SK-N-SH treated with all-trans-retinoic acid at 6 μM for 48 hours (cell line): Measurements from ENCODE around the gene BATF3.

Experiments
- ATAC-seq: fragments of 200-7000 bp; cut with Tn5 transposase; 3 replicates; pipeline ENCODE4 v1.9.1; 2020; ENCODE audit warnings: mild to moderate bottlenecking, moderate library complexity
- ARNTL ChIP-seq: fragments of 450-650 bp; formaldehyde crosslinking; IDR thresholded peaks from 2 replicates; pipeline ENCODE4 v1.5.0; 2020; ENCODE audit warnings: low read depth, mild to moderate bottlenecking, moderate library complexity, borderline replicate concordance
- BACH2 ChIP-seq: fragments of 250-450 bp; sonication (Bioruptor Pico); IDR thresholded peaks from 2 replicates; pipeline ENCODE4 v1.9.0; 2021; ENCODE audit warnings: mild to moderate bottlenecking, borderline replicate concordance
- CSDC2 ChIP-seq: fragments of 250-450 bp; sonication (Bioruptor Pico); IDR thresholded peaks from 2 replicates; pipeline ENCODE4 v1.5.0; 2020; ENCODE audit warnings: mild to moderate bottlenecking, moderate library complexity
- ESRRG ChIP-seq: fragments of 250-450 bp; sonication (Bioruptor Pico); IDR thresholded peaks from 2 replicates; pipeline ENCODE4 v1.6.1; 2021; ENCODE audit warnings: mild to moderate bottlenecking
- GLIS3 ChIP-seq: fragments of 250-450 bp; sonication (Bioruptor Pico); IDR thresholded peaks from 2 replicates; pipeline ENCODE4 v1.5.0; 2020; ENCODE audit warnings: mild to moderate bottlenecking, moderate library complexity
- ISL1 ChIP-seq: fragments of 250-450 bp; sonication (Bioruptor Pico); IDR thresholded peaks from 2 replicates; pipeline ENCODE4 v2.1.2; 2022; ENCODE audit warnings: mild to moderate bottlenecking, moderate library complexity
- OSR1 ChIP-seq: fragments of 250-450 bp; sonication (Bioruptor Pico); IDR thresholded peaks from 2 replicates; pipeline ENCODE4 v1.8.0; 2022; ENCODE audit warnings: moderate library complexity, mild to moderate bottlenecking, inconsistent platforms
- PPARA ChIP-seq: fragments of 250-450 bp; sonication (Bioruptor Pico); IDR thresholded peaks from 2 replicates; pipeline ENCODE4 v1.5.0; 2020; ENCODE audit warnings: mild to moderate bottlenecking, borderline replicate concordance
- RARB ChIP-seq: fragments of 250-450 bp; sonication (Bioruptor Pico); IDR thresholded peaks from 2 replicates; pipeline ENCODE4 v1.8.0; 2021; ENCODE audit warnings: mild to moderate bottlenecking, moderate library complexity
- SNAI2 ChIP-seq: fragments of 250-450 bp; sonication (Bioruptor Pico); IDR thresholded peaks from 2 replicates; pipeline ENCODE4 v1.5.0; 2020; ENCODE audit warnings: mild to moderate bottlenecking, moderate library complexity
- TCF4 ChIP-seq: fragments of 250-450 bp; sonication (Bioruptor Pico); IDR thresholded peaks from 2 replicates; pipeline ENCODE4 v1.8.0; 2021; ENCODE audit warnings: mild to moderate bottlenecking, moderate library complexity, borderline replicate concordance
- TOX ChIP-seq: fragments of 250-450 bp; sonication (Bioruptor Pico); IDR thresholded peaks from 2 replicates; pipeline ENCODE4 v1.8.0; 2021; ENCODE audit warnings: mild to moderate bottlenecking, moderate library complexity, borderline replicate concordance
- ZC3H10 ChIP-seq: fragments of 250-450 bp; sonication (Bioruptor Pico); IDR thresholded peaks from 2 replicates; pipeline ENCODE4 v1.5.1; 2021; ENCODE audit warnings: mild to moderate bottlenecking, moderate library complexity
- ZFP3 ChIP-seq: fragments of 250-450 bp; sonication (Bioruptor Pico); IDR thresholded peaks from 2 replicates; pipeline ENCODE4 v1.5.0; 2020; ENCODE audit warnings: mild to moderate bottlenecking, moderate library complexity
- ZNF70 ChIP-seq: fragments of 450-650 bp; formaldehyde crosslinking; IDR thresholded peaks from 2 replicates; pipeline ENCODE4 v1.5.0; 2020; ENCODE audit warnings: mild to moderate bottlenecking, moderate library complexity
- ZNF8 ChIP-seq: fragments of 450-650 bp; formaldehyde crosslinking; IDR thresholded peaks from 2 replicates; pipeline ENCODE4 v1.5.0; 2020; ENCODE audit warnings: mild to moderate bottlenecking, moderate library complexity
- TF ChIP-seq, protein P1 (sequence below): fragments of 250-450 bp; sonication (Bioruptor Pico); IDR thresholded peaks from 2 replicates; pipeline ENCODE4 v1.8.0; 2020; ENCODE audit warnings: mild to moderate bottlenecking, moderate library complexity, borderline replicate concordance
- TF ChIP-seq, protein P2 (sequence below): fragments of 250-450 bp; sonication (Bioruptor Pico); IDR thresholded peaks from 2 replicates; pipeline ENCODE4 v1.5.1; 2021; ENCODE audit warnings: mild to moderate bottlenecking, moderate library complexity
- TF ChIP-seq, protein P3 (sequence below): fragments of 250-450 bp; sonication (Bioruptor Pico); IDR thresholded peaks from 2 replicates; pipeline ENCODE4 v1.5.1; 2020; ENCODE audit warnings: low read depth, mild to moderate bottlenecking, moderate library complexity
- TF ChIP-seq, protein P4 (sequence below): fragments of 250-450 bp; sonication (Bioruptor Pico); IDR thresholded peaks from 2 replicates; pipeline ENCODE4 v1.8.0; 2021; ENCODE audit warnings: low read depth, mild to moderate bottlenecking, moderate library complexity, borderline replicate concordance
- TF ChIP-seq, protein P5 (sequence below): fragments of 250-450 bp; sonication (Bioruptor Pico); IDR thresholded peaks from 2 replicates; pipeline ENCODE4 v1.5.0; 2020; ENCODE audit warnings: mild to moderate bottlenecking, moderate library complexity

The BATF3 gene

DNA sequence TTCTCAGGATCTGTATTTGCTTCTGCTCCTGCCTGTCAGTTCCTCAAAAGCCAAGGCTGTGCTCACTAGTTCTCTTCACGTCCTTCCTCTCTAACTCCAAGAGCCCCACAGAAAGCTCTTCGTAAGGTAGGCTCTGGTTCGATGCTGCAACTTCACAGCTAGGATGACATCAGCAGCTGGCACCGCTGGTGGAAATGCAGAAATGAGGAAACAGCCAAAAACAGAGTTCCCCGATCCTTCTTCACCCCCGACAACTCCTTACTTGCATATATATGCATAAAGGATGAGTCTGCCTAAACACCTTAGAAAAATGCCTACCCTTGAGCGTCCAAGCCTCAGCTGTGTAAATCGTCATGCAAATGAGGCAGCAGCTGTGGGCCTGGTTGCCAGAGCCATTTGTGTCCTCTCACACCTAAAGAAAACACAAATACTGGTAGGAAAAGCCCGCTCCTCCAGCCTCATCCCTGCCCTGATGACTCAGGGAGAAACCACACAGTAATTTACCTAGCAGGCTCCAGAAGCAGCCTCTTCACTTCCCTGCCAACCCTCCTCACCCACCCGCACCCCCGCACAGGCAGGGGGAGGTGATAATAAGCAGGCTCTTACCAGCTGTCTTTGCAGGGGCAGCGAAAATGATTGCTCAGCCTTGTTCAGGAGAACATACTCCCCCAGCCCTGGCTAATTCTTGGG is 28.2 kb downstream of the BATF3 start:
- ATAC-seq: peak; percentile 59
- TF ChIP-seq ESRRG (CRISPR knock-in tag) (no peak), TOX (CRISPR knock-in tag) (0 out of 2 replicates have a peak, but pooled peaks have one; percentile 23)
- TF ChIP-seq, protein P1, sequence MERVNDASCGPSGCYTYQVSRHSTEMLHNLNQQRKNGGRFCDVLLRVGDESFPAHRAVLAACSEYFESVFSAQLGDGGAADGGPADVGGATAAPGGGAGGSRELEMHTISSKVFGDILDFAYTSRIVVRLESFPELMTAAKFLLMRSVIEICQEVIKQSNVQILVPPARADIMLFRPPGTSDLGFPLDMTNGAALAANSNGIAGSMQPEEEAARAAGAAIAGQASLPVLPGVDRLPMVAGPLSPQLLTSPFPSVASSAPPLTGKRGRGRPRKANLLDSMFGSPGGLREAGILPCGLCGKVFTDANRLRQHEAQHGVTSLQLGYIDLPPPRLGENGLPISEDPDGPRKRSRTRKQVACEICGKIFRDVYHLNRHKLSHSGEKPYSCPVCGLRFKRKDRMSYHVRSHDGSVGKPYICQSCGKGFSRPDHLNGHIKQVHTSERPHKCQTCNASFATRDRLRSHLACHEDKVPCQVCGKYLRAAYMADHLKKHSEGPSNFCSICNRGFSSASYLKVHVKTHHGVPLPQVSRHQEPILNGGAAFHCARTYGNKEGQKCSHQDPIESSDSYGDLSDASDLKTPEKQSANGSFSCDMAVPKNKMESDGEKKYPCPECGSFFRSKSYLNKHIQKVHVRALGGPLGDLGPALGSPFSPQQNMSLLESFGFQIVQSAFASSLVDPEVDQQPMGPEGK (CRISPR knock-in tag): peak; percentile 82; the same call in 1 of the 2 replicates

DNA sequence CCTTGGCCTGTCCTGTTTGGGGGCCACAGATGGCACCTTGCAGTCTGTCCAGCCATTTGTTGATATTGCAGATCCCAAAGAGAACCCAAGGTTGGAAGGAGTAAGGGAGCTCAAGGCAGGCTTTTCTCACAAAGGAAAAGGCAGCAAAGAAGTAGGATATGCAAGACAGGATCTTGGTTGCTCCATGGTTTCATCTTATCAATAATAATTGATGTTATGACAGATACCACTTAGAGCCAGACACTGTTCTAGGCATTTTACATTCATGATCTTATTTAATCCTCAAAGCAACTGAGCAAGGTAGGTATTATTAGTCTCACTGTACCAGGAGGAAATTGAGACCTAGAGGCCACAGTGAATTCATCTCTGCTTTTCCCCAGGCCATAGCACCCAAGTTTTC is 28.8 kb downstream of the BATF3 start:
- ATAC-seq: no peak
- TF ChIP-seq BACH2 (CRISPR knock-in tag) (no peak), ISL1 (CRISPR knock-in tag) (no peak), ZFP3 (CRISPR knock-in tag) (no peak)
- TF ChIP-seq, protein P1 (CRISPR knock-in tag): no peak

DNA sequence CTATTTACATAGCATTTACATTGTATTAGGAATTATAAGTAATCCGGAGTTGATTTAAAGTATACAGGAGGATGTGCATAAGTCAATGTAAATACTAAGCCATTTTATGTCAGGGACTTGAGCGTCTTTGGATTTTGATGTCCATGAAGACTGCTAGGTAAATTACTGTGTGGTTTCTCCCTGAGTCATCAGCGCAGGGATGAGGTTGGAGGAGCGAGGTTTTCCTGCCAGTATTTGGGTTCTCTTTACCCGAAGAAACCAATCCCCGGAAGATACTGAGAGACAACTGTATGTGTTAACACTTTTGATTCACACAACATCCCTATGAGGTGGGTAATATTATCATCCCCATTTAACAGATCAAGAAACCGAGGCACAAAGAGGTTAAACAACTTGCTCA is 29.3 kb downstream of the BATF3 start:
- ATAC-seq: no peak
- TF ChIP-seq, protein P2, sequence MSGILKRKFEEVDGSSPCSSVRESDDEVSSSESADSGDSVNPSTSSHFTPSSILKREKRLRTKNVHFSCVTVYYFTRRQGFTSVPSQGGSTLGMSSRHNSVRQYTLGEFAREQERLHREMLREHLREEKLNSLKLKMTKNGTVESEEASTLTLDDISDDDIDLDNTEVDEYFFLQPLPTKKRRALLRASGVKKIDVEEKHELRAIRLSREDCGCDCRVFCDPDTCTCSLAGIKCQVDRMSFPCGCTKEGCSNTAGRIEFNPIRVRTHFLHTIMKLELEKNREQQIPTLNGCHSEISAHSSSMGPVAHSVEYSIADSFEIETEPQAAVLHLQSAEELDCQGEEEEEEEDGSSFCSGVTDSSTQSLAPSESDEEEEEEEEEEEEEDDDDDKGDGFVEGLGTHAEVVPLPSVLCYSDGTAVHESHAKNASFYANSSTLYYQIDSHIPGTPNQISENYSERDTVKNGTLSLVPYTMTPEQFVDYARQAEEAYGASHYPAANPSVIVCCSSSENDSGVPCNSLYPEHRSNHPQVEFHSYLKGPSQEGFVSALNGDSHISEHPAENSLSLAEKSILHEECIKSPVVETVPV (CRISPR knock-in tag): no peak
- TF ChIP-seq RARB: no peak
- no peak for TF ChIP-seq PPARA
- TF ChIP-seq ESRRG (CRISPR knock-in tag): no peak
- no peak for TF ChIP-seq ISL1 (CRISPR knock-in tag)
- no peak for TF ChIP-seq OSR1 (CRISPR knock-in tag)
- TF ChIP-seq, protein P3, sequence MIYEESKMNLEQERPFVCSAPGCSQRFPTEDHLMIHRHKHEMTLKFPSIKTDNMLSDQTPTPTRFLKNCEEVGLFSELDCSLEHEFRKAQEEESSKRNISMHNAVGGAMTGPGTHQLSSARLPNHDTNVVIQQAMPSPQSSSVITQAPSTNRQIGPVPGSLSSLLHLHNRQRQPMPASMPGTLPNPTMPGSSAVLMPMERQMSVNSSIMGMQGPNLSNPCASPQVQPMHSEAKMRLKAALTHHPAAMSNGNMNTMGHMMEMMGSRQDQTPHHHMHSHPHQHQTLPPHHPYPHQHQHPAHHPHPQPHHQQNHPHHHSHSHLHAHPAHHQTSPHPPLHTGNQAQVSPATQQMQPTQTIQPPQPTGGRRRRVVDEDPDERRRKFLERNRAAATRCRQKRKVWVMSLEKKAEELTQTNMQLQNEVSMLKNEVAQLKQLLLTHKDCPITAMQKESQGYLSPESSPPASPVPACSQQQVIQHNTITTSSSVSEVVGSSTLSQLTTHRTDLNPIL: no peak
- no peak for TF ChIP-seq ARNTL (CRISPR knock-in tag)
- TF ChIP-seq CSDC2 (CRISPR knock-in tag): no peak
- no peak for TF ChIP-seq GLIS3 (CRISPR knock-in tag)
- TF ChIP-seq, protein P4, sequence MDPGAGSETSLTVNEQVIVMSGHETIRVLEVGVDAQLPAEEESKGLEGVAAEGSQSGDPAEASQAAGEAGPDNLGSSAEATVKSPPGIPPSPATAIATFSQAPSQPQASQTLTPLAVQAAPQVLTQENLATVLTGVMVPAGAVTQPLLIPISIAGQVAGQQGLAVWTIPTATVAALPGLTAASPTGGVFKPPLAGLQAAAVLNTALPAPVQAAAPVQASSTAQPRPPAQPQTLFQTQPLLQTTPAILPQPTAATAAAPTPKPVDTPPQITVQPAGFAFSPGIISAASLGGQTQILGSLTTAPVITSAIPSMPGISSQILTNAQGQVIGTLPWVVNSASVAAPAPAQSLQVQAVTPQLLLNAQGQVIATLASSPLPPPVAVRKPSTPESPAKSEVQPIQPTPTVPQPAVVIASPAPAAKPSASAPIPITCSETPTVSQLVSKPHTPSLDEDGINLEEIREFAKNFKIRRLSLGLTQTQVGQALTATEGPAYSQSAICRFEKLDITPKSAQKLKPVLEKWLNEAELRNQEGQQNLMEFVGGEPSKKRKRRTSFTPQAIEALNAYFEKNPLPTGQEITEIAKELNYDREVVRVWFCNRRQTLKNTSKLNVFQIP: no peak
- no peak for TF ChIP-seq SNAI2
- TF ChIP-seq TCF4 (CRISPR knock-in tag): no peak

DNA sequence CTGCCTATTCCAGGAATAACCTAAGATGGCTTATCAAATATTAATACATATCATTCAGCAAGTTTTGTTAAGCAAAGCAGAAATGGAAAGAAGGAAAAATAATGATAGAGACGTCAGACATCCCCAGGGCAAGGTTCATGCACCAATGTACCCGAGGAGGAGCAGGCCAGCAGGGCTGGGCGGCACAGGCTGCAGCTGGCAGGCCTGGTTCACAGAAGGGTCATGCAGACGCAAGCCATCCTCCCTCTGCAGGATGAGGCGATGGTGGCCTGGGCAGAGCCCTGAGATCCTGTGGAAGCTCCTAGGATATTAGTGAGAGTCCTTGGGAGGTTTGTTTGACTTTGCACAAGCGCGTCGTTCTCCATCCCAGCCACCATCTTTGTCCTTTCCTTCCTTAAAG is 30.0 kb downstream of the BATF3 start:
- ATAC-seq: no peak
- no peak for TF ChIP-seq GLIS3 (CRISPR knock-in tag)
- TF ChIP-seq, protein P5, sequence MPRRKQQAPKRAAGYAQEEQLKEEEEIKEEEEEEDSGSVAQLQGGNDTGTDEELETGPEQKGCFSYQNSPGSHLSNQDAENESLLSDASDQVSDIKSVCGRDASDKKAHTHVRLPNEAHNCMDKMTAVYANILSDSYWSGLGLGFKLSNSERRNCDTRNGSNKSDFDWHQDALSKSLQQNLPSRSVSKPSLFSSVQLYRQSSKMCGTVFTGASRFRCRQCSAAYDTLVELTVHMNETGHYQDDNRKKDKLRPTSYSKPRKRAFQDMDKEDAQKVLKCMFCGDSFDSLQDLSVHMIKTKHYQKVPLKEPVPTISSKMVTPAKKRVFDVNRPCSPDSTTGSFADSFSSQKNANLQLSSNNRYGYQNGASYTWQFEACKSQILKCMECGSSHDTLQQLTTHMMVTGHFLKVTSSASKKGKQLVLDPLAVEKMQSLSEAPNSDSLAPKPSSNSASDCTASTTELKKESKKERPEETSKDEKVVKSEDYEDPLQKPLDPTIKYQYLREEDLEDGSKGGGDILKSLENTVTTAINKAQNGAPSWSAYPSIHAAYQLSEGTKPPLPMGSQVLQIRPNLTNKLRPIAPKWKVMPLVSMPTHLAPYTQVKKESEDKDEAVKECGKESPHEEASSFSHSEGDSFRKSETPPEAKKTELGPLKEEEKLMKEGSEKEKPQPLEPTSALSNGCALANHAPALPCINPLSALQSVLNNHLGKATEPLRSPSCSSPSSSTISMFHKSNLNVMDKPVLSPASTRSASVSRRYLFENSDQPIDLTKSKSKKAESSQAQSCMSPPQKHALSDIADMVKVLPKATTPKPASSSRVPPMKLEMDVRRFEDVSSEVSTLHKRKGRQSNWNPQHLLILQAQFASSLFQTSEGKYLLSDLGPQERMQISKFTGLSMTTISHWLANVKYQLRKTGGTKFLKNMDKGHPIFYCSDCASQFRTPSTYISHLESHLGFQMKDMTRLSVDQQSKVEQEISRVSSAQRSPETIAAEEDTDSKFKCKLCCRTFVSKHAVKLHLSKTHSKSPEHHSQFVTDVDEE (CRISPR knock-in tag): no peak
- no peak for TF ChIP-seq ESRRG (CRISPR knock-in tag)
- TF ChIP-seq RARB: no peak
- TF ChIP-seq ZC3H10: no peak
- TF ChIP-seq ZNF70 (CRISPR knock-in tag): no peak; the same call in 1 of the 2 replicates
- TF ChIP-seq, protein P3: no peak
- TF ChIP-seq ZNF8 (CRISPR knock-in tag): no peak
- no peak for TF ChIP-seq TCF4 (CRISPR knock-in tag)
- no peak for TF ChIP-seq PPARA
- TF ChIP-seq, protein P2 (CRISPR knock-in tag): no peak
